HG03442 (cell line): ENCODE data around the gene GRIN3B.

Experiments
- ATAC-seq: cut with Tn5 transposase; IDR thresholded peaks from one replicate; pipeline ENCODE4 v1.9.1; 2021; ENCODE audit warnings: mild to moderate bottlenecking, moderate library complexity; ENCODE audit not compliant: unreplicated experiment

GRIN3B gene

GRCh38 chr19:1039646-1040475 lies 39.6 kb downstream of the GRIN3B start, which contains the start of gene ABCA7:
TSS of gene ABCA7 (plus strand) at chr19:1040107. CDS start at chr19:1041362, 1,255 bp downstream.
- peak; percentile 75 for ATAC-seq

- no peak for ATAC-seq
Observed at GRCh38 chr19:1040476-1041271, 40.5 kb downstream of the GRIN3B start.

- ATAC-seq, result no peak
Observed at GRCh38 chr19:1041272-1041834, 41.1 kb downstream of the GRIN3B start.

GRCh38 chr19:1041835-1042685 lies 41.8 kb downstream of the GRIN3B start:
- no peak for ATAC-seq

- no peak for ATAC-seq
Observed at GRCh38 chr19:1042689-1043511, 42.7 kb downstream of the GRIN3B start.

- no peak for ATAC-seq
Observed at GRCh38 chr19:1045247-1045603, 45.0 kb downstream of the GRIN3B start.

GRCh38 chr19:1046117-1046626 lies 46.0 kb downstream of the GRIN3B start:
- no peak for ATAC-seq

- ATAC-seq, result no peak
Observed at GRCh38 chr19:1046836-1047695, 46.8 kb downstream of the GRIN3B start.

- no peak for ATAC-seq
Observed at GRCh38 chr19:1047696-1048147, 47.5 kb downstream of the GRIN3B start.

GRCh38 chr19:1049106-1049505 lies 48.9 kb downstream of the GRIN3B start:
- ATAC-seq, result no peak

- no peak for ATAC-seq
Observed at GRCh38 chr19:1049800-1050199, 49.6 kb downstream of the GRIN3B start.

- ATAC-seq, result no peak
Observed at GRCh38 chr19:1050989-1051788, 51.0 kb downstream of the GRIN3B start.

GRCh38 chr19:1051791-1052190 lies 51.6 kb downstream of the GRIN3B start:
- no peak for ATAC-seq

GRCh38 chr19:1052349-1052975 lies 52.2 kb downstream of the GRIN3B start:
- ATAC-seq, result no peak

GRCh38 chr19:1053176-1054101 lies 53.2 kb downstream of the GRIN3B start:
- ATAC-seq, result no peak
